Measurements from ENCODE around the gene ACSL3.

ACSL3 gene

GRCh38 chr2:222827417-222827816 lies 33.4 kb upstream of the ACSL3 start:
- no peak overlapping the region for H3K4me3 ChIP-seq (ENCODE audit: control insufficient read depth, low read depth, low read length)
- DNase-seq (ENCODE audit: low read depth), result no peak
- TF ChIP-seq, protein P1, sequence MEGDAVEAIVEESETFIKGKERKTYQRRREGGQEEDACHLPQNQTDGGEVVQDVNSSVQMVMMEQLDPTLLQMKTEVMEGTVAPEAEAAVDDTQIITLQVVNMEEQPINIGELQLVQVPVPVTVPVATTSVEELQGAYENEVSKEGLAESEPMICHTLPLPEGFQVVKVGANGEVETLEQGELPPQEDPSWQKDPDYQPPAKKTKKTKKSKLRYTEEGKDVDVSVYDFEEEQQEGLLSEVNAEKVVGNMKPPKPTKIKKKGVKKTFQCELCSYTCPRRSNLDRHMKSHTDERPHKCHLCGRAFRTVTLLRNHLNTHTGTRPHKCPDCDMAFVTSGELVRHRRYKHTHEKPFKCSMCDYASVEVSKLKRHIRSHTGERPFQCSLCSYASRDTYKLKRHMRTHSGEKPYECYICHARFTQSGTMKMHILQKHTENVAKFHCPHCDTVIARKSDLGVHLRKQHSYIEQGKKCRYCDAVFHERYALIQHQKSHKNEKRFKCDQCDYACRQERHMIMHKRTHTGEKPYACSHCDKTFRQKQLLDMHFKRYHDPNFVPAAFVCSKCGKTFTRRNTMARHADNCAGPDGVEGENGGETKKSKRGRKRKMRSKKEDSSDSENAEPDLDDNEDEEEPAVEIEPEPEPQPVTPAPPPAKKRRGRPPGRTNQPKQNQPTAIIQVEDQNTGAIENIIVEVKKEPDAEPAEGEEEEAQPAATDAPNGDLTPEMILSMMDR (IDR thresholded peaks at IDR 0.05; ENCODE audit: control insufficient read depth, insufficient read depth, low read depth, low read length, missing control alignments), result no peak

- DNase-seq (ENCODE audit: low read depth), result no peak
- no peak overlapping the region for H3K4me3 ChIP-seq (ENCODE audit: control insufficient read depth, low read depth, low read length)
- TF ChIP-seq, protein P1 (IDR thresholded peaks at IDR 0.05; ENCODE audit: control insufficient read depth, insufficient read depth, low read depth, low read length, missing control alignments), result no peak
These were observed 32.3 kb upstream of the ACSL3 start for GRCh38 chr2:222828572-222828971.

DNA sequence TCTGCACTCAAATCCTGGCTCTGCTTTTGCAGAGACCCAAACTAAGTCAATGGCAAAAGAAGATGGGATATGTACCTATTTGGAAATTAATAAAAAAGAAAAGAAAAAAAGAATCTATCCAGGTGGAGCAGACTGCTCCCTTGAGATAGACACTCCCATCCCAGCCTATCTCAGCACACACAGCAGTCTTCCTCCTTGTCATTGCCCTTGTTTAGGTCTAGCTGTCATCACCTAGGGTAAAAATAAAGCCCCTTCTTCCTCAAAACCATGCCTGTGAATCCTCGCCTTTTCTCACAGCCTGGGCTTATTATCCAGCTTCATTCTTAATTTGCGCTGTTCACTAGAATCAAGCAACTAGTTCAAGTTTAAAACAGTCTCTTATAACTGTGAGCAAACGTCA lies 30.7 kb upstream of the ACSL3 start:
- no peak overlapping the region for H3K4me3 ChIP-seq (ENCODE audit: control insufficient read depth, low read depth, low read length)
- TF ChIP-seq, protein P1 (IDR thresholded peaks at IDR 0.05; ENCODE audit: control insufficient read depth, insufficient read depth, low read depth, low read length, missing control alignments), result no peak
- no peak for DNase-seq (ENCODE audit: low read depth)

GRCh38 chr2:222833410-222833809 lies 27.4 kb upstream of the ACSL3 start:
- TF ChIP-seq, protein P1 (IDR thresholded peaks at IDR 0.05; ENCODE audit: control insufficient read depth, insufficient read depth, low read depth, low read length, missing control alignments), result no peak
- DNase-seq (ENCODE audit: low read depth), result no peak
- H3K4me3 ChIP-seq (ENCODE audit: control insufficient read depth, low read depth, low read length), result no peak overlapping the region

DNA sequence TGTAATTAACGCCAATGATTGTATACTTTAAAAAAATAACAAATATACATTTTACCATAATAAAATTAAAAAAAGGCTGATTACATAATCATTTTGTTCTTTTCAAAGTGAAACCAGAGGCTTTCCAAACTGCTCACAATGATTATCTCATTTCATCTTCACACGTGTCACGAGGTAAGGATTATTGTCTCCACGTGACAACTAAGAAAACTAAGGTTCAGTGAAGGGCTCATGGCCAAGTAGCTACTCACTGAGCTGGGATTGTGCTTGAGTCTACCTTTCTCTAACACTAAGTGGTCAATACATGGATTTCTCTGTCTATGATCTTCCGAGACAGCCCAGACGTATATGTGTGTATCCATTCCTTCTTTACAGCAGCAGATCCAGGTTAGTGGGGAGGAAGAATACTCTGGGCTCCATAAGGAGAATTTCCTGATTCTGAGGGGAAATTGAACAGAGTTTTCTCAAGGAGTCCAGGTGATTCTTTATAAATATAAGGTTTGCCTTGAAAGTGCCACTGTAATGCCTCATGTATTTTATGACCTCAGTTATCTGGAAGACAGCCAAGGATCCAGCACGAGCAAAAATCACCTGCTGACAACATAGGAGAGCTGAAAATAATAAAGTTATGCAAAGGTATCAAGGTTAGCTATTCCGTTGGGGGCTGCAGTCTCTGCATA lies 25.6 kb upstream of the ACSL3 start:
- TF ChIP-seq, protein P1 (IDR thresholded peaks at IDR 0.05; ENCODE audit: control insufficient read depth, insufficient read depth, low read depth, low read length, missing control alignments), result no peak
- no peak overlapping the region for H3K4me3 ChIP-seq (ENCODE audit: control insufficient read depth, low read depth, low read length)
- no peak for DNase-seq (ENCODE audit: low read depth)

- DNase-seq (ENCODE audit: low read depth), result no peak
- TF ChIP-seq, protein P1 (IDR thresholded peaks at IDR 0.05; ENCODE audit: control insufficient read depth, insufficient read depth, low read depth, low read length, missing control alignments), result no peak
- no peak overlapping the region for H3K4me3 ChIP-seq (ENCODE audit: control insufficient read depth, low read depth, low read length)
These were observed 25.0 kb upstream of the ACSL3 start for GRCh38 chr2:222835823-222836151.
